ENCODE measurements around the gene TSFM. TPM values are rescaled to one million over a fixed set of nuclear protein-coding genes. Genes with fewer than 3 reads are reported as not detected.

Gene TSFM
- 10 to 100 TPM; 24.1 to 37.1 (median 35.6) TPM for polyA plus RNA-seq (ENCODE audit: insufficient read depth in 1 of 5, insufficient read length in 5 of 5, low replicate concordance in 1 of 5)
- long read RNA-seq, donor 1, transcript TSFM-204 (6 exons, 2,192 nt) = major isoform, 19 of 27 reads
- long read RNA-seq, donor 1, partial matches to known transcripts = 6 of 27 reads
- long read RNA-seq, donor 1, other reads (novel, unspliced or antisense) = 0 of 27 reads
- long read RNA-seq, donor 2, transcript TSFM-204 (6 exons, 2,192 nt) = major isoform, 8 of 10 reads
- long read RNA-seq, donor 2, partial matches to known transcripts = 0 of 10 reads
- long read RNA-seq, donor 2, other reads (novel, unspliced or antisense) = 0 of 10 reads
- long read RNA-seq, donor 3, transcript TSFM-204 (6 exons, 2,192 nt) = major isoform, 10 of 11 reads
- long read RNA-seq, donor 3, partial matches to known transcripts = 0 of 11 reads
- long read RNA-seq, donor 3, other reads (novel, unspliced or antisense) = 0 of 11 reads
- long read RNA-seq, donor 4, transcript TSFM-204 (6 exons, 2,192 nt) = major isoform, 13 of 13 reads
- long read RNA-seq, donor 4, partial matches to known transcripts = 0 of 13 reads
- long read RNA-seq, donor 4, other reads (novel, unspliced or antisense) = 0 of 13 reads
- long read RNA-seq, donor 5, transcript TSFM-204 (6 exons, 2,192 nt) = major isoform, 15 of 16 reads
- long read RNA-seq, donor 5, partial matches to known transcripts = 0 of 16 reads
- long read RNA-seq, donor 5, other reads (novel, unspliced or antisense) = 0 of 16 reads
- long read RNA-seq, donor 6, transcript TSFM-207 (5 exons, 1,935 nt) = minor isoform, 5 of 29 reads
- long read RNA-seq, donor 6, transcript TSFM-204 (6 exons, 2,192 nt) = major isoform, 23 of 29 reads
- long read RNA-seq, donor 6, partial matches to known transcripts = 0 of 29 reads
- long read RNA-seq, donor 6, other reads (novel, unspliced or antisense) = 0 of 29 reads
- long read RNA-seq, donor 7, transcript TSFM-204 (6 exons, 2,192 nt) = major isoform, 14 of 16 reads
- long read RNA-seq, donor 7, partial matches to known transcripts = 0 of 16 reads
- long read RNA-seq, donor 7, other reads (novel, unspliced or antisense) = 0 of 16 reads
- long read RNA-seq, donor 8, partial matches to known transcripts = 6 of 11 reads
- long read RNA-seq, donor 8, other reads (novel, unspliced or antisense) = 0 of 11 reads

GRCh38 chr12:57782608-57783465, at the start of gene TSFM:
TSS of gene TSFM (plus strand) at chr12:57782787. CDS start at chr12:57782802, 15 bp downstream.
- peak; percentile 89 to 92 for DNase-seq

DNA sequence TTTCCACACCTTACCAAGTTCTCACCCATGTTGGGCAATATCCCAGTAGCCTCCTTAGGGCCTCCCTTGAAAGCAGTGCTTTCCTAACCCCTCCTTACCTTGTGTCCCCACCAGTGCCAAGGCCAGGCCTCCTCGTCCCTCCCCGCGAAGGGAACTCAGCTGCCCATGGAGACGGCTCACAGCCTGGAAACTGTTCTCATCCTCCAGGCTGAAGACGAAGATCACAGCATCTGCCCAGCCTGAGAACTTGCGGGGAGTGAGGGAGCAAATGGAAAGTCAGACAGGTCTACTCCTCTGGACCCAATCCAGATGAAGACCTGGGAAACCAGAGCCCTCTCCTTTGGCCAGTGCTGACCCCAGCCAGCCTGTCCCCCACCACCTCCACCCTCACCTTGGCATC, 48.7 kb upstream of the TSFM start:
- no peak for DNase-seq

GRCh38 chr12:57734591-57734990, 48.0 kb upstream of the TSFM start:
- DNase-seq = no peak

DNA sequence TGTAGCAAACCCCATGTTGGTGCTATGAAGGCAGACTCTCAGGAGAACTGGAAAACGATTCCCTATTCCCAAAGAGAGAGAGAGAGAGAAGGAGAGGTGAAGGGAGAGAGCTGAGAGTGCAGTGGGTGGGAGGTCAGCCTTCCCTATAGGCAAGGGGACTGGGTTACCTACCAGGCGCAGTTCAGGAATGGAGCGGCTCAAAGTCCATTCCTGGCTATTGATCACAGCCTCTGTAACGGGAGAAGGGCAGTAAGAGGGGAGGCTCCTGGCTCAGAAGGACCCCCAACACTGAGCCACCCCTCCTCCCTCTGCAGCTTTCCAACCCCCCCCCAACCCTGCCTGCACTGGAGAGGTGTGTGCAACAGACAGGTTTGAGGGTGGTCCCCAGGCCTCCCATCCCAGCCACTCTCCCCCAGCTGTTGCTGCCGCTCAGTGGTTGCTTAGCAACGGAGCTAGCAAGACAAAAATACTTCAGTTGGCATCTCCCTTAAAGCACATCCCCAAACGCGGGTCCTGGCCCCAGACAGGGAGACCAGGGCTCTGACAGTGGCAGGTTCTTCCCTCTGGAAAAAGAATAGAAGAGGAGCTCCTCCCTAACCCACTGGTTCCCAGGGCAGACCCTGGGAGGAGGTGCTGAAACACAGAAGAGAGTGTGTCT, 47.3 kb upstream of the TSFM start:
- DNase-seq = no peak

DNA sequence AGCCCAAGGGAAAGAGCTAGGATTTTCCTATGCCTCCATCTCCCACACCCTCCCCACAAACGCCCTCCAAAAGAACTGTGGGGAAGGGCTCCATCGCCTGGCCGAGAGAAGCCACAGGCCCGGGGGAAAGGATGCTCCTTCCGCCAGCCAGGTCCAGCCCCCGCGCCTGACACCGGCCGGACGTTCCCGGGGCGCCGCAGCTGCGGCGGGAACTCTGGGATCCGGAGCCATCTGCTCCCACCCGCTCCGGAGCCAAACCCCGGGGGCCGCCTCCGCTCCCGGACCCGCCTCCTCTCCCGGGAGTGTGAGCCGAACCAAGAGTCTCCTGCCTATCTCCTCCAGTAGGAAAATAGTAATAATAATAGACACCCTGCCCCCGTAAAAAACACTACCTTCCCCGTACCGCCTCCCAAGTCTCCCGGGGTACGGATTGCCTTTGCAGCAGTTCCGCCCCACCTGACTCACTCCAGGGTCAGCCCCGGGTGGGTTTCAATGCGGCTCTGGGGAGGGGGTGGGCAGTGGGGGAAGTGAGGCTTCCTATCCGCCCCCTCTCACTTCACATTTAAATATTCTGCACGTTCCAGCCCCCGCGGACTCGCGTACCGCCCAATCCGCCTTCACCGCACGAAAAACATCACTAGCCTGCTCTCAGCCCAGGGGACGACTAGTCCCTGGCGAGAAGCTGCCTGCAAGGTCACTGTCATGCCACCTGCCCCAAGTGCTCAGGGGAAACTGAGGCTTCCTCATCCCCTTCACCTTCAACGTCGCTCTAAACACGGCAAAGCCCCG, 46.4 kb upstream of the TSFM start:
- no peak for DNase-seq

GRCh38 chr12:57736741-57737466, 45.7 kb upstream of the TSFM start:
- DNase-seq = no peak

DNA sequence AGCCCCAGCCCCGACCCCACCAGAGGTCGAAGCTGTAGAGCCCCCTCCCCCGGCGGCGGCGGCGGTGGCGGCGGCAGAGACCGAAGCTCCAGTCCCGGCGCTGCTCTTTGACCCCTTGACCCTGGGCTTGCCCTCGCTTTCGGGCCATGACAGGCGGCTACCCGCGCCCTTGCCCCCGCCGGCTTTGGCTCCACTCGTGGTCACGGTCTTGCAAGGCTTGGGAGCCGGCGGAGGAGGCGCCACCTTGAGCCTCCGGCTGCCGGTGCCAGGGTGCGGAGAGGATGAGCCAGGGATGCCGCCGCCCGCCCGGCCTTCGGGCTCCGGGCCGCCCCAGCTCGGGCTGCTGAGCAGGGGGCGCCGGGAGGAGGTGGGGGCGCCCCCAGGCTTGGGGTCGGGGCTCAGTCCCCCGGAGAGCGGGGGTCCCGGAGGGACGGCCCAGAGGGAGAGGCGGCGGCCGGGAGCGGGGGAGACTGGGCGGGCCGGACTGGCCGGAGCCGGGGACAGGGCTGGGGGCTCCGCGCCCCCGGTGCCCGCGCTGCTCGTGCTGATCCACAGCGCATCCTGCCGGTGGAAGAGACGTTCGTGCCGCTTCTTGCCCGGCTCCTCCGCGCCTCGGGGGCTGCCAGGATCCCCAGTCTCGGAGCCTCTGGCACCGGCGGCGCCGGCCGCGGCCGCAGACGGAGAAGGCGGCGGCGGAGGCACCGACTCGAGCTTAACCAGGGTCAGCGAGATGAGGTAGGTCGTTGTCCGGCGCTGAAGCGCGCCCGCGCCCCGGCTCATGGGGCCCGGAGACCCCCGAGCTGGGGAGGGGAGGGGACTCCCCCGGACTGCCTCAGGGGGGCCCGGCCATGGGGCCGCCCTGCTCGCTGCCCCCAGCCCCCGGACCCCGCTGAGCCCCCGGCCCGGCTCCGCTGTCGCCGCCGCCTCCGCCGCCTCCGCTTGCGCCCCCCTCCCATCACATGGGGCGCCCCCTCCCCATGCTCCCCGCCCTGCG, 44.8 kb upstream of the TSFM start:
- no peak for DNase-seq

GRCh38 chr12:57738661-57739237, 43.8 kb upstream of the TSFM start, which contains the start of gene AGAP2:
TSS of gene AGAP2 (minus strand) at chr12:57738742. CDS start at chr12:57738246, 496 bp downstream.
- no peak for DNase-seq

- DNase-seq = no peak
Measured at GRCh38 chr12:57739387-57739786, 43.2 kb upstream of the TSFM start.

DNA sequence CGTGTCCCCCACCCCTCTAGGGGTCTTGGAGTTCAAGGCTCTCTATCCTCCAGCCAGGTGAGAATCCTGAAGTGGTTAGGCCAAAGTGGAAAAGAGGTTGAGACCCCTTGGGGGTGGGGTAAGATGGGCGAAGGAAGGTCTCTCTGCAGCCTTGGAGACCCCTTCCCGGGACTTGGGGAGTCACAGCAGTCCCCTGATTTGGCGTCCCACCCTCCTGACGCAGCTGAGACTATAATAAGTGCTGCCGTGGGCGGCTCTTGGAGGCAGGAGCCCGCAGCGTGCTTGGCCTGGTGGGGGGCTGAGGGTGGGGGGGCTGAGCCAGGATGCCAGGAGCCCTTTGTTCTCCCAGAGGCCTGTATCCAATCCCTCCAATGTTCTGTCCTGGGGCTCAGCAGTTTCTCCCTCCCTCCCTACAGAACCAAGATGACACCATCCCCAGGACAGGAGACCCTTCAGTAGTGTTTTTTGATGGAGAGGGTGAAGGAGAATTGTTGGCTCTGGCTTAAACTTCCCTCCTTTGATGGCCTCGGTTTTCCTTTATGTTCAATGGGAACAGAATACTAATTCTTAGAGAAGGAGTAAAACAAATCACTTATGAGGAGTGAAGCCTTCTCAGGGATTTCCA, 42.6 kb upstream of the TSFM start:
- DNase-seq = no peak

GRCh38 chr12:57740656-57741412, 41.8 kb upstream of the TSFM start:
- DNase-seq = no peak

DNA sequence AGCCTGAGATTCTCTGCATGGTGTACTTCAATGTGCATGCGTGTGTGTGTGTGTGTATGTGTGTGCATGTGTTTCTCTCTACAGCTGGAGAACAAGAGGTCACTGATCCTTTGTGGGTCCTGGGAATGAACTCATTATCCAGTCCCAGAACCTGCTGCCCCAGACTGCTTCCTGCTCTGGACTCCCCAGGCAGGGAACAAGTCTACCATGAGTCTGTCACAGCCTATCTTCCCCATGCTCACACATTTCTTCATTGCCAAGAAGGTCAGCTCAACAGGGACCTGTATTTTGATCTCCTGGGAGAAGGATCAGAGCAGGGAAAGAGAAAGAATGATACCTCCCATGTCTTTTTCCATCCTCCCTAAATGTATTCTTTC, 41.2 kb upstream of the TSFM start:
- DNase-seq = no peak

- no peak for DNase-seq
Measured at GRCh38 chr12:57741844-57742738, 40.5 kb upstream of the TSFM start.

- DNase-seq = no peak
Measured at GRCh38 chr12:57743769-57744168, 38.8 kb upstream of the TSFM start.

GRCh38 chr12:57744194-57744776, 38.3 kb upstream of the TSFM start:
- no peak for DNase-seq

All from right lung (tissue), 10 donors.